HG03439 (cell line): ENCODE data around the gene BMP4.

Source experiments
- ATAC-seq: cut with Tn5 transposase; IDR thresholded peaks from one replicate; pipeline ENCODE4 v1.9.1; 2021; ENCODE audit warnings: mild to moderate bottlenecking, moderate library complexity; ENCODE audit not compliant: unreplicated experiment

Gene BMP4

GRCh38 chr14:53967606-53968005 lies 11.0 kb upstream of the BMP4 start:
- no peak for ATAC-seq

- no peak for ATAC-seq
Measured at GRCh38 chr14:53964249-53964648, 7.6 kb upstream of the BMP4 start.

- no peak for ATAC-seq
Measured at GRCh38 chr14:53963320-53964227, 6.9 kb upstream of the BMP4 start.

- no peak for ATAC-seq
Measured at GRCh38 chr14:53962953-53963319, 6.3 kb upstream of the BMP4 start.

GRCh38 chr14:53958628-53959027 lies 2.0 kb upstream of the BMP4 start:
- ATAC-seq: no peak

GRCh38 chr14:53957739-53958138 lies 1.1 kb upstream of the BMP4 start:
- no peak for ATAC-seq

- ATAC-seq: no peak
Measured at GRCh38 chr14:53955671-53956426, 776 bp downstream of the BMP4 start.

GRCh38 chr14:53955229-53955556 lies 1.4 kb downstream of the BMP4 start:
- no peak for ATAC-seq

GRCh38 chr14:53954551-53955228 lies 1.9 kb downstream of the BMP4 start:
- ATAC-seq: no peak

- no peak for ATAC-seq
Measured at GRCh38 chr14:53953828-53954550, 2.6 kb downstream of the BMP4 start.

- ATAC-seq: no peak
Measured at GRCh38 chr14:53953002-53953827, 3.4 kb downstream of the BMP4 start.

GRCh38 chr14:53952533-53952932 lies 4.1 kb downstream of the BMP4 start:
- ATAC-seq: no peak

GRCh38 chr14:53951627-53952303 lies 4.9 kb downstream of the BMP4 start:
- no peak for ATAC-seq

GRCh38 chr14:53951243-53951626 lies 5.4 kb downstream of the BMP4 start:
- no peak for ATAC-seq

GRCh38 chr14:53950031-53950793 lies 6.4 kb downstream of the BMP4 start:
- no peak for ATAC-seq

GRCh38 chr14:53949201-53949600 lies 7.4 kb downstream of the BMP4 start:
- ATAC-seq: no peak

GRCh38 chr14:53948205-53948884 lies 8.3 kb downstream of the BMP4 start:
- ATAC-seq: no peak

- no peak for ATAC-seq
Measured at GRCh38 chr14:53947452-53948204, 9.0 kb downstream of the BMP4 start.
